Muscle layer of duodenum (tissue), 2 donors: ENCODE results near the gene TOR4A.
"Not testable (repeated sequence)": the region's sequence is repeated elsewhere in the genome, so short reads cannot be mapped to it uniquely, and the experiment has no call there.

Source experiments
- H3K27ac ChIP-seq: one replicate; pipeline ENCODE4 v1.7.0; 2013; ENCODE audit warnings: mild to moderate bottlenecking, low read length
- H3K27me3 ChIP-seq: one replicate; pipeline ENCODE4 v1.7.0; 2013; ENCODE audit warnings: low read depth, mild to moderate bottlenecking, control low read depth, low read length
- H3K36me3 ChIP-seq, 2 donors: one replicate each; pipeline ENCODE4 v1.7.0; 2013; ENCODE audit warnings: low read length in 2 of 2, control low read depth in 1 of 2, mild to moderate bottlenecking in 1 of 2; ENCODE audit not compliant: insufficient read depth in 2 of 2, control insufficient read depth in 1 of 2
- H3K4me1 ChIP-seq, 2 donors: one replicate each; pipeline ENCODE4 v1.7.0; 2013; ENCODE audit warnings: low read length in 2 of 2, mild to moderate bottlenecking in 2 of 2, control low read depth in 1 of 2, moderate library complexity in 1 of 2; ENCODE audit not compliant: insufficient read depth in 2 of 2, control insufficient read depth in 1 of 2
- H3K4me3 ChIP-seq, 2 donors: one replicate each; pipeline ENCODE4 v1.7.0; 2013; ENCODE audit warnings: low read length in 2 of 2, low read depth in 1 of 2, mild to moderate bottlenecking in 1 of 2
- H3K9me3 ChIP-seq, 2 donors: one replicate each; pipeline ENCODE4 v1.7.0; 2013; ENCODE audit warnings: low read length in 2 of 2, control low read depth in 1 of 2, mild to moderate bottlenecking in 1 of 2; ENCODE audit not compliant: control insufficient read depth in 1 of 2
- donor health status: healthy.

TOR4A gene

DNA sequence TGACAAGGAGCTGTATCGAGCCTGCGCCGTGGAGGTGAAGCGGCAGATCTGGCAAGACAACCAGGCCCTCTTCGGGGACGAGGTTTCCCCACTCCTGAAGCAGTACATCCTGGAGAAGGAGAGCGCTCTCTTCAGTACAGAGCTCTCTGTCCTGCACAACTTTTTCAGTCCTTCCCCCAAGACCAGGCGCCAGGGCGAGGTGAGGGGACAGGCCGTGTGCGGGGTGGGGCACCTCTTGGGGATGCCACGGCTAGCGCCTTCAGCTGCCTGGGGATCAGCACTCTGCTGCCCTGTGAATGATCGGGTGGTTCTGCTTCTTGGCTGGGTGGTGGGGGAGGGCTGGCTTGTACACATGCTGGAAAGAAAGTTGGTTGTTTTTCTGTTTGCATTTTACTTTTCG, 20.7 kb upstream of the TOR4A start:
- peaks cover 9 to 23% of the 10 kb centered on the region in 2 donors for H3K4me1 ChIP-seq
- peaks cover 11 to 19% of the 10 kb centered on the region in 2 donors for H3K36me3 ChIP-seq
- H3K9me3 ChIP-seq, result no peaks in the 10 kb centered on the region
- H3K27ac ChIP-seq, result no peak overlapping the region
- no peaks in the 10 kb centered on the region for H3K27me3 ChIP-seq
- H3K4me3 ChIP-seq, result peak overlapping the region in 1 of 2 donors; percentile 99

- not testable (repeated sequence) for H3K4me3 ChIP-seq
Measured at GRCh38 chr9:137262173-137262908, 15.2 kb upstream of the TOR4A start.

DNA sequence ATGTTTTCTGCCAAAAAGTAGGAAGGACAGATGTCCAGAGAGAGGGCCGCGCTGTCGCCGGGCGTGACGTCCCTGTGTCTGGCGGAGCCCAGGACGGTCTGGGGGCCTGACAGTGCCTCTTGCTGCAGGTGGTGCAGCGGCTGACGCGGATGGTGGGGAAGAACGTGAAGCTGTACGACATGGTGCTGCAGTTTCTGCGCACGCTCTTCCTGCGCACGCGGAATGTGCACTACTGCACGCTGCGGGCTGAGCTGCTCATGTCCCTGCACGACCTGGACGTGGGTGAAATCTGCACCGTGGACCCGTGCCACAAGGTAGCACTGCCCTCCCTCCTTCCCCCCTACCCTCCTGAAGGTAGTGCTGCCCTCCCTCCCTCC, 14.6 kb upstream of the TOR4A start:
- Histone ChIP-seq H3K27ac (no peak overlapping the region), H3K36me3 (peaks cover 15 to 50% of the 10 kb centered on the region in 2 donors), H3K27me3 (no peaks in the 10 kb centered on the region), H3K4me1 (no peaks in the 10 kb centered on the region), H3K4me3 (no peak overlapping the region), H3K9me3 (no peaks in the 10 kb centered on the region)

More at GRCh38 chr9:137262173-137262908, 15.2 kb upstream of the TOR4A start:
- H3K4me1 ChIP-seq, H3K9me3 ChIP-seq, H3K27ac ChIP-seq, H3K27me3 ChIP-seq: not testable (repeated sequence)
- peaks cover 12 to 45% of the 10 kb centered on the region in 2 donors for H3K36me3 ChIP-seq

DNA sequence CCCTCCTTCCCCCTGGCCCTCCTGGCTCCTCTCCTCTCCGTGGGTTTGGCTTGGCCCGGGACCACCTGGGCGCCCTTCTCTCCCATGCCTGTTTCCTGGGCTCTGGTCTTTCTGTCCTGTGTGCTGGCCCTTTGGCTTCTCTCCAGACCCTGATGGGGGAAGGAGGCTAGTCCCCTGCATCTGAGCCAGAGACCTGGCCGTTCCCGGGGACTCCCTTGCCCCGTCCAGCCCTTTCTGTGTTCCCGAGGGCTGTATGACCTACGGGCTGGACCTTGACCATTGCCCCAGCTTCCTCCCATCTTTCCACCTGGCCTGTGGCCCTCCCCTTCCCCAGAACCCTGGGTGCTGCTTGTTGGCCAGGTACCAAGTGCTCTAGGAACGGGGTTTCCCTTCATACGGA, 14.0 kb upstream of the TOR4A start:
- H3K27me3 ChIP-seq, result no peaks in the 10 kb centered on the region
- H3K36me3 ChIP-seq, result peaks cover 18 to 50% of the 10 kb centered on the region in 2 donors
- no peaks in the 10 kb centered on the region for H3K4me1 ChIP-seq
- H3K4me3 ChIP-seq, result no peak overlapping the region
- no peak overlapping the region for H3K27ac ChIP-seq
- H3K9me3 ChIP-seq, result no peaks in the 10 kb centered on the region

DNA sequence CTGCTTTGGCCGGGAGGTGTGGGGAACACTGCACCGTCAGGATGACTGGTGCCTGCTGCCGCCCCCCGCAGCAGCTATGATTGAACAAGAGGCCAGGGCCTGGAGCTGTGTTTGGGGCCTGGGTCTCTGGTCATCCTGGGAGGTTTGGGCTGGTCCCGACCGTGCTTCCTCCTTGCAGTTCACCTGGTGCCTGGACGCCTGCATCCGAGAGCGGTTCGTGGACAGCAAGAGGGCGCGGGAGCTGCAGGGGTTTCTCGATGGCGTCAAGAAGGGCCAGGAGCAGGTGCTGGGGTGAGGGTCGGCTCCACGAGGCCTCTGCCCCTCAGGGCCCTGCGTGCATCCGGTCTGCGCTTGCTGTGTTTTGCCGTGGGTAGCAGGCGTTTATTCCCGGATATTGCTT, 13.5 kb upstream of the TOR4A start:
- peaks cover 0 to 4% of the 10 kb centered on the region in 2 donors for H3K4me1 ChIP-seq
- H3K27ac ChIP-seq, result no peak overlapping the region
- H3K27me3 ChIP-seq, result no peaks in the 10 kb centered on the region
- peaks cover 13 to 45% of the 10 kb centered on the region in 2 donors for H3K36me3 ChIP-seq
- H3K4me3 ChIP-seq, result no peak overlapping the region
- no peaks in the 10 kb centered on the region for H3K9me3 ChIP-seq

DNA sequence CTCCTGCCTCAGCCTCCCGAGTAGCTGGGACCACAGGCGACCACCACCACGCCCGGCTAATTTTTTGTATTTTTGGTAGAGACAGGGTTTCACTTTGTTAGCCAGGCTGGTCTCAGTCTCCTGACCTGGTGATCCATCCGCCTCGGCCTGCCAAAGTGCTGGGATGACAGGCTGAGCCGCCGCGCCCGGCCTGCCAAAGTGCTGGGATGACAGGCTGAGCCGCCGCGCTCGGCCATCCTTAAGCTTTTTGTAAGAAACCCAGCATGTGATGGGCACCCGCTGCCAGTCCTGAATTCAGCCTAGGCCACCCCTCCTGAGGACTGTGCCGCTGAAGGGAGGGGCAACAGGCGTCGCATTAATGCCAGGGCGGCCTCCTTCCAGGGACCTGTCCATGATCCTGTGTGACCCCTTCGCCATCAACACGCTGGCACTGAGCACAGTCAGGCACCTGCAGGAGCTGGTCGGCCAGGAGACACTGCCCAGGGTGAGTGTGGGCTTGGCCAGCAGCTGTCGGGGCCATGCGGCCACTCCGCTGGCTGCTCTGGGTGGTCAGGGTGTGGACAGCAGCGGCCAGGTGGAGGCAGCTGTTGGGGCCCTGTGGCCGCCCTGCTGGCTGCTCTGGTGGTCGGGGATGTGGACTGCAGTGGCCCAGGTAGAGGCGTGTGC, 11.9 kb upstream of the TOR4A start:
- H3K36me3 ChIP-seq, result peaks cover 17 to 42% of the 10 kb centered on the region in 2 donors
- peaks cover 4 to 11% of the 10 kb centered on the region in 2 donors for H3K4me1 ChIP-seq
- no peaks in the 10 kb centered on the region for H3K9me3 ChIP-seq
- no peaks in the 10 kb centered on the region for H3K27me3 ChIP-seq
- no peak overlapping the region for H3K4me3 ChIP-seq
- no peak overlapping the region for H3K27ac ChIP-seq

GRCh38 chr9:137266162-137266527, 11.4 kb upstream of the TOR4A start:
- Histone ChIP-seq H3K27ac (no peak overlapping the region), H3K4me1 (peaks cover 4 to 11% of the 10 kb centered on the region in 2 donors), H3K9me3 (no peaks in the 10 kb centered on the region), H3K27me3 (no peaks in the 10 kb centered on the region), H3K4me3 (no peak overlapping the region), H3K36me3 (peaks cover 17 to 46% of the 10 kb centered on the region in 2 donors)

DNA sequence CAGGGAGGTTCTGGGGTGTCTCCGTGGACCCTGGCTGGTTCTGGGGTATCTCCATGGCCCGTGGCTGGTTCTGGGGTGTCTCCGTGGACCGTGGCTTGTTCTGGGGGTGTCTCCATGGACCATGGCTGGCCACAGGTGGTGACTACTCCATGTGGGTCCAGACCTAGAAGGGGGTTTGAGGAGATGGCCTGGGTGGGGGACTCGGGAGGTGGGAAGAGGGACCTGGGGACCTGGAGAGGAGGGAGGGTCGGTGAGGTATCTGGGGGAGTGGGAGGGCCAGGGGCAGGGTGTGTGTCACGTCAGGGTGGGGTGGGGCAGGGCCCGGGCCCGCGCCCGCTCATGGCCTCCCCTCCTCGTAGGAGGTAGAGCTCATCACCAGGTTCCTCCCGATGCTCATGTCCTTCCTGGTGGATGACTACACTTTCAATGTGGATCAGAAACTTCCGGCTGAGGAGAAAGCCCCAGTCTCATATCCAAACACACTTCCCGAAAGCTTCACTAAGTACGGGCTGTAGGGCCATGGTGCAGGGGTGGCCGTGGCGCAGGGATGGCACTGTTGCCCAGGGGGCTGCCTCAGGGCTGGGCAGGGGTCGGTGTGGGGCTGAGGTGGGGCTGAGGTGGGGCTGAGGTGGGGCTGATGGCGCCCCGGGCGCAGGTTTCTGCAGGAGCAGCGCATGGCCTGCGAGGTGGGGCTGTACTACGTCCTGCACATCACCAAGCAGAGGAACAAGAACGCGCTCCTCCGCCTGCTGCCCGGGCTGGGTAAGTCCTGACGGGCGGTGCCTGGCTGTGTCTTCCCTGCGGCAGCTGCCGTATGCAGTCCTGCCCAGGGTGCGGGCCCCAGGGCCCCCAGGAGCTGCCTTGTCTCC, 10.7 kb upstream of the TOR4A start:
- no peaks in the 10 kb centered on the region for H3K27me3 ChIP-seq
- H3K9me3 ChIP-seq, result no peaks in the 10 kb centered on the region
- no peak overlapping the region for H3K27ac ChIP-seq
- peaks cover 4 to 11% of the 10 kb centered on the region in 2 donors for H3K4me1 ChIP-seq
- peaks cover 17 to 50% of the 10 kb centered on the region in 2 donors for H3K36me3 ChIP-seq
- no peak overlapping the region for H3K4me3 ChIP-seq

GRCh38 chr9:137267933-137268355, 9.6 kb upstream of the TOR4A start:
- H3K4me1 ChIP-seq, result peaks cover 4 to 11% of the 10 kb centered on the region in 2 donors
- no peak overlapping the region for H3K4me3 ChIP-seq
- no peaks in the 10 kb centered on the region for H3K27me3 ChIP-seq
- H3K9me3 ChIP-seq, result no peaks in the 10 kb centered on the region
- peaks cover 21 to 61% of the 10 kb centered on the region in 2 donors for H3K36me3 ChIP-seq
- H3K27ac ChIP-seq, result no peak overlapping the region

GRCh38 chr9:137268538-137269201, 8.9 kb upstream of the TOR4A start:
- peaks cover 21 to 63% of the 10 kb centered on the region in 2 donors for H3K36me3 ChIP-seq
- H3K4me1 ChIP-seq, result peaks cover 4 to 11% of the 10 kb centered on the region in 2 donors
- H3K27me3 ChIP-seq, result no peaks in the 10 kb centered on the region
- H3K4me3 ChIP-seq, result no peak overlapping the region
- no peaks in the 10 kb centered on the region for H3K9me3 ChIP-seq
- H3K27ac ChIP-seq, result no peak overlapping the region
